ENCODE results near the gene PEX11A.
"Not testable (repeated sequence)": the region's sequence is repeated elsewhere in the genome, so short reads cannot be mapped to it uniquely, and the experiment has no call there.

PEX11A gene

GRCh38 chr15:89690276-89691218 is at the start of gene PEX11A, which contains the start of gene WDR93:
TSS of gene PEX11A (minus strand) at chr15:89690754. CDS start at chr15:89690632, 122 bp downstream.
TSS of gene WDR93 (plus strand) at chr15:89690811. CDS start at chr15:89701747, 10,936 bp downstream.
- peak; percentile 58 to 71 (median 61) for DNase-seq (ENCODE audit: low read depth in 3 of 3)

- DNase-seq (ENCODE audit: low read depth in 3 of 3), result peak; percentile 19 to 36 (median 21)
Measured at GRCh38 chr15:89740137-89740536, 49.6 kb upstream of the PEX11A start.

- DNase-seq (ENCODE audit: low read depth in 3 of 3), result no peak
Measured at GRCh38 chr15:89735773-89736172, 45.2 kb upstream of the PEX11A start.

GRCh38 chr15:89732451-89733172 is 42.1 kb upstream of the PEX11A start:
- DNase-seq (ENCODE audit: low read depth in 3 of 3), result no peak

- DNase-seq (ENCODE audit: low read depth in 3 of 3), result no peak
Measured at GRCh38 chr15:89731275-89731674, 40.7 kb upstream of the PEX11A start.

GRCh38 chr15:89728254-89728653 is 37.7 kb upstream of the PEX11A start:
- no peak for DNase-seq (ENCODE audit: low read depth in 3 of 3)

GRCh38 chr15:89725064-89725463 is 34.5 kb upstream of the PEX11A start:
- no peak for DNase-seq (ENCODE audit: low read depth in 3 of 3)

- no peak for DNase-seq (ENCODE audit: low read depth in 3 of 3)
Measured at GRCh38 chr15:89724621-89725020, 34.1 kb upstream of the PEX11A start.

GRCh38 chr15:89723031-89723430 is 32.5 kb upstream of the PEX11A start:
- no peak for DNase-seq (ENCODE audit: low read depth in 3 of 3)

GRCh38 chr15:89714775-89715174 is 24.2 kb upstream of the PEX11A start:
- no peak for DNase-seq (ENCODE audit: low read depth in 3 of 3)

- DNase-seq (ENCODE audit: low read depth in 3 of 3), result no peak
Measured at GRCh38 chr15:89707577-89707976, 17.0 kb upstream of the PEX11A start.

GRCh38 chr15:89704411-89704810 is 13.9 kb upstream of the PEX11A start:
- no peak for DNase-seq (ENCODE audit: low read depth in 3 of 3)

- no peak for DNase-seq (ENCODE audit: low read depth in 3 of 3)
Measured at GRCh38 chr15:89695198-89695597, 4.6 kb upstream of the PEX11A start.

- DNase-seq (ENCODE audit: low read depth in 3 of 3), result no peak
Measured at GRCh38 chr15:89693696-89694095, 3.1 kb upstream of the PEX11A start.

GRCh38 chr15:89693091-89693490 is 2.5 kb upstream of the PEX11A start:
- DNase-seq (ENCODE audit: low read depth in 3 of 3), result no peak

- not testable (repeated sequence) for DNase-seq (ENCODE audit: low read depth in 3 of 3)
Measured at GRCh38 chr15:89689930-89690275, 651 bp downstream of the PEX11A start.

GRCh38 chr15:89686522-89686921 is 4.0 kb downstream of the PEX11A start:
- DNase-seq (ENCODE audit: low read depth in 3 of 3), result no peak

- no peak for DNase-seq (ENCODE audit: low read depth in 3 of 3)
Measured at GRCh38 chr15:89685995-89686394, 4.6 kb downstream of the PEX11A start.

- DNase-seq (ENCODE audit: low read depth in 3 of 3), result no peak
Measured at GRCh38 chr15:89681146-89681545, 9.4 kb downstream of the PEX11A start.

GRCh38 chr15:89680282-89680873 is 10.2 kb downstream of the PEX11A start:
- no peak for DNase-seq (ENCODE audit: low read depth in 3 of 3)

- no peak for DNase-seq (ENCODE audit: low read depth in 3 of 3)
Measured at GRCh38 chr15:89679212-89679611, 11.3 kb downstream of the PEX11A start, which contains the start of gene PLIN1. TSS of gene PLIN1 (minus strand) at chr15:89679367. CDS start at chr15:89677489, 1,878 bp downstream.

- DNase-seq (ENCODE audit: low read depth in 3 of 3), result no peak
Measured at GRCh38 chr15:89677381-89677780, 13.2 kb downstream of the PEX11A start.
